Measurements from ENCODE around the gene TM7SF3. TPM values are rescaled to one million over a fixed set of nuclear protein-coding genes. Genes with fewer than 3 reads are reported as not detected.

The TM7SF3 gene
- total and polyA plus RNA-seq, 2 donors from 2014 or later = 63.1 to 70.1 TPM

DNA sequence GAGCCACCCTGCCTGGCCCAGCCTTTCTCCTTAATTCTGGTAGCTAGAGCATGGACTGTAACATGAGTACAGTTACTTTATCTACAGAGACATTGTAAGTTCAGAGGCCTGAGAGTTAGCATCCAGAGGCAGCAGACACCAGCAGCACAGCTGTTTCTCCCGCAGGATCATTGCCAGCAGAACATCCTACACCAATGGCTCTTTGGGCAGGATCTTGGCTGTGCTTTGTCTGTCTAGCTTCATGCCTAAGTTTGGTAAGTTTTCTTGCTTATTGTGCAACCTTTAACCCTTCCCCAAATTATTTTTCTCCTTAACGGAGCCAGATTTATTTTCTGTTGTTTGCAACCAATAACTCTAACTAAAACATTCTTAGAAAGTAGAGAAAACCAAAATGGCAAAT lies 46.6 kb upstream of the TM7SF3 start:
- Histone ChIP-seq H3K4me3 (ENCODE audit: low read length in 3 of 3) (no peak overlapping the region), H3K36me3 (ENCODE audit: control insufficient read depth in 2 of 3, insufficient read depth in 3 of 3, low read length in 3 of 3) (no peaks in the 10 kb centered on the region), H3K9me3 (ENCODE audit: control insufficient read depth in 2 of 3, insufficient read depth in 1 of 3, low read length in 3 of 3) (no peaks in the 10 kb centered on the region), H3K4me1 (ENCODE audit: control insufficient read depth in 2 of 3, insufficient read depth in 2 of 3, low read depth in 1 of 3, low read length in 3 of 3) (no peaks in the 10 kb centered on the region), H3K27ac (ENCODE audit: low read depth in 2 of 2, low read length in 2 of 2) (no peak overlapping the region), H3K9ac (ENCODE audit: low read length in 3 of 3) (no peak overlapping the region), H3K27me3 (ENCODE audit: control insufficient read depth, insufficient read depth, low read length) (no peaks in the 10 kb centered on the region)
- DNase-seq = no peak
- intact Hi-C loops (cut with DNase I) = no loop called here
- TF ChIP-seq, protein P1, sequence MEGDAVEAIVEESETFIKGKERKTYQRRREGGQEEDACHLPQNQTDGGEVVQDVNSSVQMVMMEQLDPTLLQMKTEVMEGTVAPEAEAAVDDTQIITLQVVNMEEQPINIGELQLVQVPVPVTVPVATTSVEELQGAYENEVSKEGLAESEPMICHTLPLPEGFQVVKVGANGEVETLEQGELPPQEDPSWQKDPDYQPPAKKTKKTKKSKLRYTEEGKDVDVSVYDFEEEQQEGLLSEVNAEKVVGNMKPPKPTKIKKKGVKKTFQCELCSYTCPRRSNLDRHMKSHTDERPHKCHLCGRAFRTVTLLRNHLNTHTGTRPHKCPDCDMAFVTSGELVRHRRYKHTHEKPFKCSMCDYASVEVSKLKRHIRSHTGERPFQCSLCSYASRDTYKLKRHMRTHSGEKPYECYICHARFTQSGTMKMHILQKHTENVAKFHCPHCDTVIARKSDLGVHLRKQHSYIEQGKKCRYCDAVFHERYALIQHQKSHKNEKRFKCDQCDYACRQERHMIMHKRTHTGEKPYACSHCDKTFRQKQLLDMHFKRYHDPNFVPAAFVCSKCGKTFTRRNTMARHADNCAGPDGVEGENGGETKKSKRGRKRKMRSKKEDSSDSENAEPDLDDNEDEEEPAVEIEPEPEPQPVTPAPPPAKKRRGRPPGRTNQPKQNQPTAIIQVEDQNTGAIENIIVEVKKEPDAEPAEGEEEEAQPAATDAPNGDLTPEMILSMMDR (IDR thresholded peaks at IDR 0.05; ENCODE audit: borderline replicate concordance, extremely low read depth, insufficient read depth) = no peak
- no peak for FAIRE-seq

- no peak overlapping the region for H3K9ac ChIP-seq (ENCODE audit: low read length in 3 of 3)
- DNase-seq (no peak), FAIRE-seq (no peak)
- H3K4me1 ChIP-seq (ENCODE audit: control insufficient read depth in 2 of 3, insufficient read depth in 2 of 3, low read depth in 1 of 3, low read length in 3 of 3) = no peaks in the 10 kb centered on the region
- H3K9me3 ChIP-seq (ENCODE audit: control insufficient read depth in 2 of 3, insufficient read depth in 1 of 3, low read length in 3 of 3) = no peaks in the 10 kb centered on the region
- TF ChIP-seq, protein P1 (IDR thresholded peaks at IDR 0.05; ENCODE audit: borderline replicate concordance, extremely low read depth, insufficient read depth) = no peak
- no peak overlapping the region for H3K27ac ChIP-seq (ENCODE audit: low read depth in 2 of 2, low read length in 2 of 2)
- no peaks in the 10 kb centered on the region for H3K27me3 ChIP-seq (ENCODE audit: control insufficient read depth, insufficient read depth, low read length)
- no peaks in the 10 kb centered on the region for H3K36me3 ChIP-seq (ENCODE audit: control insufficient read depth in 2 of 3, insufficient read depth in 3 of 3, low read length in 3 of 3)
- intact Hi-C loops (cut with DNase I) = no loop called here
- H3K4me3 ChIP-seq (ENCODE audit: low read length in 3 of 3) = no peak overlapping the region
Observed at GRCh38 chr12:27057543-27057942, 43.4 kb upstream of the TM7SF3 start.

- Histone ChIP-seq H3K4me3 (ENCODE audit: low read length in 3 of 3) (no peak overlapping the region), H3K4me1 (ENCODE audit: control insufficient read depth in 2 of 3, insufficient read depth in 2 of 3, low read depth in 1 of 3, low read length in 3 of 3) (no peaks in the 10 kb centered on the region), H3K27me3 (ENCODE audit: control insufficient read depth, insufficient read depth, low read length) (no peaks in the 10 kb centered on the region), H3K9me3 (ENCODE audit: control insufficient read depth in 2 of 3, insufficient read depth in 1 of 3, low read length in 3 of 3) (no peaks in the 10 kb centered on the region), H3K9ac (ENCODE audit: low read length in 3 of 3) (no peak overlapping the region), H3K27ac (ENCODE audit: low read depth in 2 of 2, low read length in 2 of 2) (no peak overlapping the region), H3K36me3 (ENCODE audit: control insufficient read depth in 2 of 3, insufficient read depth in 3 of 3, low read length in 3 of 3) (no peaks in the 10 kb centered on the region)
- FAIRE-seq (no peak), DNase-seq (no peak)
- TF ChIP-seq, protein P1 (IDR thresholded peaks at IDR 0.05; ENCODE audit: borderline replicate concordance, extremely low read depth, insufficient read depth) = no peak
- intact Hi-C loops (cut with DNase I) = no loop called here
Observed at GRCh38 chr12:27055966-27056365, 41.8 kb upstream of the TM7SF3 start.

DNA sequence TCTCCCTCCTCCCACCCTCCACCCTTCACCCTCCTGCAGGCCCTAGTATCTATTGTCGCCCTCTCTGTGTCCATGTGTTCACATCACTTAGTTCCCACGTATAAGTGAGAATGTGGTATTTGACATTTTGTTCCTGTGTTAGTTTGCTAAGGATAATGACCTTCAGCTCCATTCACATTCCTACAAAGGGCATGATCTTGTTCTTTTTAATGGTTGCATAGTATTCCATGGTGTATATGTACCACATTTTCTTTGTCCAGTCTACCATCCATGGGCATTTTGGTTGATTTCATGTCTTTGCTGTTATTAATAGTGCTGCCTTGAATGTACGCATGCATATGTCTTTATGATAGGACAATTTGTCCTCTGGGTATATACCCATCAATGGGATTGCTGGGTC lies 38.6 kb upstream of the TM7SF3 start:
- no peaks in the 10 kb centered on the region for H3K9me3 ChIP-seq (ENCODE audit: control insufficient read depth in 2 of 3, insufficient read depth in 1 of 3, low read length in 3 of 3)
- no peak for FAIRE-seq

More for the DNA sequence above, 38.6 kb upstream of the TM7SF3 start:
- no peak for DNase-seq
- intact Hi-C loops (cut with DNase I) = no loop called here
- H3K9ac ChIP-seq (ENCODE audit: low read length in 3 of 3) = no peak overlapping the region
- no peaks in the 10 kb centered on the region for H3K27me3 ChIP-seq (ENCODE audit: control insufficient read depth, insufficient read depth, low read length)
- no peak overlapping the region for H3K4me3 ChIP-seq (ENCODE audit: low read length in 3 of 3)
- H3K36me3 ChIP-seq (ENCODE audit: control insufficient read depth in 2 of 3, insufficient read depth in 3 of 3, low read length in 3 of 3) = no peaks in the 10 kb centered on the region
- H3K27ac ChIP-seq (ENCODE audit: low read depth in 2 of 2, low read length in 2 of 2) = no peak overlapping the region
- TF ChIP-seq, protein P1 (IDR thresholded peaks at IDR 0.05; ENCODE audit: borderline replicate concordance, extremely low read depth, insufficient read depth) = no peak
- H3K4me1 ChIP-seq (ENCODE audit: control insufficient read depth in 2 of 3, insufficient read depth in 2 of 3, low read depth in 1 of 3, low read length in 3 of 3) = no peaks in the 10 kb centered on the region

Data from kidney (tissue), 14 donors.